Smooth muscle cell (in vitro differentiated cells): ENCODE data around the gene MIOS. TPM values are rescaled to one million over a fixed set of nuclear protein-coding genes. Genes with fewer than 3 reads are reported as not detected.

ENCODE experiments used
- DNase-seq: peaks from one replicate; lab custom pipeline; 2025; ENCODE audit not compliant: unreplicated experiment; lab: John Stamatoyannopoulos, UW
- H2AFZ ChIP-seq: fragments of 200-600 bp; sonication (generic); 2 replicates; pipeline ENCODE4 v1.6.0; 2016; ENCODE audit warnings: antibody characterized with exemption, low read depth, mild to moderate bottlenecking
- H3F3A ChIP-seq: fragments of 200-600 bp; sonication (generic); 2 replicates; pipeline ENCODE4 v1.6.0; 2017; ENCODE audit warnings: antibody characterized with exemption, low read depth
- H3K27ac ChIP-seq: fragments of 200-600 bp; sonication (generic); 2 replicates; pipeline ENCODE4 v1.5.1; 2016; ENCODE audit warnings: low read depth, mild to moderate bottlenecking
- H3K27me3 ChIP-seq: fragments of 200-600 bp; sonication (generic); 2 replicates; pipeline ENCODE4 v1.6.1; 2016; ENCODE audit warnings: low read depth, mild to moderate bottlenecking
- H3K36me3 ChIP-seq: fragments of 200-600 bp; sonication (generic); 2 replicates; pipeline ENCODE4 v1.5.1; 2016; ENCODE audit warnings: low read depth
- H3K4me1 ChIP-seq: fragments of 200-600 bp; sonication (generic); 2 replicates; pipeline ENCODE4 v1.5.1; 2016; ENCODE audit warnings: low read depth
- H3K4me2 ChIP-seq: fragments of 200-600 bp; sonication (generic); 2 replicates; pipeline ENCODE4 v1.6.0; 2016; ENCODE audit warnings: mild to moderate bottlenecking
- H3K4me3 ChIP-seq: fragments of 200-600 bp; sonication (generic); 2 replicates; pipeline ENCODE4 v1.5.1; 2016; ENCODE audit warnings: mild to moderate bottlenecking
- H3K79me2 ChIP-seq: fragments of 200-600 bp; sonication (generic); 2 replicates; pipeline ENCODE4 v1.6.0; 2016; ENCODE audit warnings: low read depth, mild to moderate bottlenecking
- H3K9ac ChIP-seq: fragments of 200-600 bp; sonication (generic); 2 replicates; pipeline ENCODE4 v1.6.0; 2016; ENCODE audit warnings: low read depth
- H3K9me3 ChIP-seq: fragments of 200-600 bp; sonication (generic); replicated peaks from 2 replicates; pipeline ENCODE4 v1.5.1; 2016; ENCODE audit warnings: low read depth
- H4K20me1 ChIP-seq: fragments of 200-600 bp; sonication (generic); 2 replicates; pipeline ENCODE4 v1.6.0; 2016; ENCODE audit warnings: low read depth
- CTCF ChIP-seq: fragments of 200-600 bp; sonication (generic); IDR thresholded peaks from 2 replicates; pipeline ENCODE4 v1.5.1; 2017; ENCODE audit warnings: borderline replicate concordance, mild to moderate bottlenecking, antibody characterized with exemption; ENCODE audit not compliant: insufficient read depth, poor library complexity, severe bottlenecking
- WGBS: methylation state at CpG from one replicate; pipeline ENCODE4 v1.1.7; 2016; ENCODE audit warnings: low lambda C conversion rate; 5-methylcytosine and 5-hydroxymethylcytosine counted together
- polyA plus RNA-seq: library from polyadenylated mRNA; unstranded; fragments of >200 nt; fragmentation: Nextera tagmentation; extraction: Ambion mirVana; gene quantifications from 2 replicates; pipeline ENCODE4 v1.2.1, GENCODE V29; 2016
- total RNA-seq: library from RNA; depleted of rRNA; stranded (reverse); fragments of >200 nt; gene quantifications from 2 replicates; pipeline ENCODE4 v1.2.3, GENCODE V29; 2014

Gene MIOS
- total and polyA plus RNA-seq, 2 experiments from 2014 or later = 10.3 to 25.9 TPM

GRCh38 chr7:7552199-7552598, 14.5 kb upstream of the MIOS start:
- Histone ChIP-seq H3K27me3 (no peaks in the 10 kb centered on the region), H3K79me2 (no peaks in the 10 kb centered on the region), H2AFZ (no peak overlapping the region), H3K9ac (no peak overlapping the region), H3K4me3 (no peak overlapping the region), H3K4me1 (peaks cover 12% of the 10 kb centered on the region), H3K27ac (no peak overlapping the region), H3F3A (no peaks in the 10 kb centered on the region), H3K9me3 (no peaks in the 10 kb centered on the region), H4K20me1 (no peaks in the 10 kb centered on the region), H3K4me2 (no peak overlapping the region), H3K36me3 (no peaks in the 10 kb centered on the region)
- DNase-seq = no peak
- no peak for TF ChIP-seq CTCF
- 96% methylated on average over 2 of the region's 2 CpGs for WGBS

- Histone ChIP-seq H3K9ac (no peak overlapping the region), H3K27ac (no peak overlapping the region), H3K4me2 (no peak overlapping the region), H4K20me1 (no peaks in the 10 kb centered on the region), H3K4me3 (no peak overlapping the region), H3K9me3 (no peaks in the 10 kb centered on the region), H3F3A (no peaks in the 10 kb centered on the region), H3K79me2 (no peaks in the 10 kb centered on the region), H2AFZ (no peak overlapping the region), H3K4me1 (peaks cover 12% of the 10 kb centered on the region), H3K27me3 (no peaks in the 10 kb centered on the region), H3K36me3 (no peaks in the 10 kb centered on the region)
- DNase-seq = no peak
- TF ChIP-seq CTCF = no peak
- WGBS = 86% methylated on average over 1 of the region's 1 CpG
Observed at GRCh38 chr7:7553386-7553785, 13.3 kb upstream of the MIOS start.

GRCh38 chr7:7554021-7554432, 12.7 kb upstream of the MIOS start:
- no peak for TF ChIP-seq CTCF
- no peaks in the 10 kb centered on the region for H3K27me3 ChIP-seq
- no peak overlapping the region for H3K4me2 ChIP-seq
- H3K27ac ChIP-seq = no peak overlapping the region
- H3K4me3 ChIP-seq = no peak overlapping the region
- H3K4me1 ChIP-seq = peaks cover 12% of the 10 kb centered on the region
- H4K20me1 ChIP-seq = no peaks in the 10 kb centered on the region
- no peak overlapping the region for H2AFZ ChIP-seq
- H3F3A ChIP-seq = no peaks in the 10 kb centered on the region
- WGBS = 39% methylated on average over 5 of the region's 5 CpGs
- peaks cover 4% of the 10 kb centered on the region for H3K36me3 ChIP-seq
- H3K79me2 ChIP-seq = no peaks in the 10 kb centered on the region
- DNase-seq = no peak
- H3K9ac ChIP-seq = no peak overlapping the region
- H3K9me3 ChIP-seq = no peaks in the 10 kb centered on the region

- 69% methylated on average over 8 of the region's 8 CpGs for WGBS
- Histone ChIP-seq H3K27ac (no peak overlapping the region), H4K20me1 (no peaks in the 10 kb centered on the region), H3K4me3 (no peak overlapping the region), H3K9me3 (no peaks in the 10 kb centered on the region), H3K79me2 (no peaks in the 10 kb centered on the region), H3K4me2 (no peak overlapping the region), H3K9ac (no peak overlapping the region), H3K4me1 (peaks cover 12% of the 10 kb centered on the region), H3F3A (no peaks in the 10 kb centered on the region), H2AFZ (no peak overlapping the region), H3K36me3 (peaks cover 5% of the 10 kb centered on the region), H3K27me3 (no peaks in the 10 kb centered on the region)
- no peak for TF ChIP-seq CTCF
- no peak for DNase-seq
Observed at GRCh38 chr7:7554649-7555575, 11.8 kb upstream of the MIOS start.
